Stimulated activated CD4-positive, alpha-beta T cell treated with anti-CD3 and anti-CD28 coated beads, Interleukin-1b, Interleukin-23, amount 100 ng/mL, for 1 hour (primary cell): ENCODE results near the gene SORBS2.
"Not testable (repeated sequence)": the region's sequence is repeated elsewhere in the genome, so short reads cannot be mapped to it uniquely, and the experiment has no call there.

Source experiments
- DNase-seq, 2 donors: peaks; one replicate each; pipeline ENCODE4 v3.0.0-alpha.2; 2020; ENCODE audit warnings: low read depth in 2 of 2

The SORBS2 gene

DNA sequence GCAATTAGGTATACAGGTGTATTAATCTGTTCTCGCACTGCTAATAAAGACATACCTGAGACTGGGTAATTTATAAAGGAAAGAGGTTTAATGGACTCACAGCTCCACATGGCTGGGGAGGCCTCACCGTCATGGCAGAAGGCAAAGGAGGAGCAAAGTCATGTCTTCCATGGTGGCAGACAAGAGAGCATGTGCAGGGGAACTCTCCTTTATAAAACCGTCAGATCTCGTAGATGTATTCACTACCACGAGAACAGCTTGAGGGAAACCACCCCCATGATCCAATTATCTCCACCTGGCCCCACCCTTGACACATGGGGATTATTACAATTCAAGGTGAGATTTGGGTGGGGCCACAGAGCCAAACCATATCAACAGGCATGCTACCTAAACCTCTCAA is 97.5 kb downstream of the SORBS2 start:
- DNase-seq = not testable (repeated sequence)

DNA sequence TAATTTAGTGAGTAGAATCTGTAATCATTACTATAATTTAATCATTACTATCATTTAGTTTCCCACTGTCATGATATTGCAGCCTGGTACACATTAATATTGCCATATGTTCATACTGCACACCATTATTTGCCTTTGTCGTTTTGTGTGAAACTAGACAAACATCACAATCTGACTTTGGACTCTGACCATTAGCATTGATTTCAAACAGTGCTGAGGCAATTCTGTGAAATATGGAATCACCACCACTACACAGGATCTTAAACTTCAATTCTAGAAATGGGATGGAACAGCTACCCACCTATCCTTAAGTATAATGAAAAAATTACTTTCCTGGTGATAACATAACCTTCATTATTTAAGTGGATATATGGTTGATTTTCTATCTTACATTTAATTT is 98.3 kb downstream of the SORBS2 start:
- DNase-seq = no peak

DNA sequence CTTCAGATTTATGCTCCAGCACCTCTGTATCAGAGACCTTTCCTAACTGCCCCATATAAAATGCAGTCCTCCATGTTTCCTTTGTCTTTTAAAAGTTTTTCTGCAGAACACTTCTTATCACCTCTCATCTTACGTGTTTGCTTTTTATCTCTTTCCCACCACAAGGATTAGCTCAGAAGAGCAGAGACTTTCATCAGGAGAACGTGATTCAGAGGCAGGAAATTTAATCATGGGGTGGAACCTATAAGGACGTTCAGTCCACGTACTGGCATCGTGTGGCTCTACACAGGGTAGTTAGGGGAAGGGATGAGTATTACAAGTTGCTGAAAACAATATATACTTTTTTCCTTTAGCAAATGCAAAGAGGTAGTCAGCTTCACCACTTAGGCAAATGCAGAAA is 98.7 kb downstream of the SORBS2 start:
- no peak for DNase-seq

DNA sequence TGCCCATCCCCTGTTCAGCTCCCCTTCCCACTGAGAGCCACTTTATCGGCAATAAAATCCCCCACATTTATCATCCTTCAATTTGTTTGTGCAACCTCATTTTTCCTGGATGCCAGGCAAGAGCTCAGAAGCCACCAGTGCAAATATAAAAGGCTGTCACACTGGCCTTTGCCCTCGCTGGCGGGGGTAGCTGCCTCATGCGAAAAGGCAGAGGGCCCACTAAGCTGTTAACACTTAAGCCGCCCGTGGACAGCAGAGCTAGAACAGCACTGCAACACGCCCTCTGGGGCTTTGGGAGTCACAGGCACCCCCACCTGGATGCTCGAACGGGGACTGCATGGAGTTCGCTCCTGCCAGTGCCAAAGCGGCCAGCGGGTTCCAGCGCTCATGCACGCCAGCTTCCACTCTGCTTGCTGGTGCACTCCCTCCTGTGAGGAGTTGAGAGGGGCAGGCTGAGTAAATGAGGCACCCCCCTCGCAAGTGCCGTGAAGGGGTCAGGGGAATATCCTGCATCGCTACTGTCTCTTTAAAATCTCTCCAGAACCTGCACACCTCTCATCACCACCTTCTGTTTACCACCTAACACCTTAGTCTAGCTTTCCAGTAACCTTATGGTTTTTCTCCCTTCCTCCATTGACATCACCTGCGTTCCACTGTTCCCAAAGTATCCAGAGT is 99.5 kb downstream of the SORBS2 start:
- DNase-seq = no peak

DNA sequence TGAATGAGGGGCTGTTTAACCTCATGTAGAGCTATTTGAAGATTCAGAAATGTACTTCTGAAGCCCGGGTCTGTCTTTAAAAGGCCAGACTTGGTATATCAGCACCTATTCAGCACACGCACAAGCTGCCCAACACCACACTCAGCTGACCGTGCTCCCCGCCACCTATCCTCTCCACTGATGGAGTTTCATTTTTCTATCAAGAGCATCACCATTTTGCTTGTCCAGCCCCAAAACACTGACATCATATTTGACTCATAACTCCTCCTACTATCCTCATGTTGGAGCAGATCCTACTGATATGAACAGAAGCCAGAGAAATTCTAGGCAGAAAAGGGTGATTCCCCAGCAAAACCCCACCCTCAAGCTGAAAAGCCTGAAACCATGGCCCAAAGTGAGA is 100.3 kb downstream of the SORBS2 start:
- no peak for DNase-seq

DNA sequence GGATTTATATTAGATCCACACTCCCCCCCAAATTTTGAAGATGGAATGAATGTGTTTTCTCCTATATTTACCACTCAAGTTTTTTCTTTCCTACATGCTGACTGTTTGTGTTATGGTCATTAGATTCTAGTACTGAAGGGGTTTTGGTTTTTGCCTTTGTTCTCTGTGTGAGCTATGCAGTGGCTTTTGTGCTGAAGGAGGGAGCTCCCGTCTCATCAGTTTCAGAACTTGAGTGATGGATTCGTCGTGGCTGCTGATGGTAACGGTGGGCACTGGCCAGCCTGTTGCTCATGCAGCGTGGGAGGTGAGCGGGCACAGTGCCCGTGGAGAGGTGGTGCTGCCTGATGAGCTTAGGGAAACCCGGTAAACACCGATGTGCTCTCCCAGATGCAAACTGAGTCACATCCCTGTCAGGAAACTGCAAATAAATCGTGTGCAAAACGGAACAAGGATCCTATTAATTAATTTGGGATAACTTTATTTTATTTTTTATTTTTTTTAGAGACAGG is 101.5 kb downstream of the SORBS2 start:
- no peak for DNase-seq

DNA sequence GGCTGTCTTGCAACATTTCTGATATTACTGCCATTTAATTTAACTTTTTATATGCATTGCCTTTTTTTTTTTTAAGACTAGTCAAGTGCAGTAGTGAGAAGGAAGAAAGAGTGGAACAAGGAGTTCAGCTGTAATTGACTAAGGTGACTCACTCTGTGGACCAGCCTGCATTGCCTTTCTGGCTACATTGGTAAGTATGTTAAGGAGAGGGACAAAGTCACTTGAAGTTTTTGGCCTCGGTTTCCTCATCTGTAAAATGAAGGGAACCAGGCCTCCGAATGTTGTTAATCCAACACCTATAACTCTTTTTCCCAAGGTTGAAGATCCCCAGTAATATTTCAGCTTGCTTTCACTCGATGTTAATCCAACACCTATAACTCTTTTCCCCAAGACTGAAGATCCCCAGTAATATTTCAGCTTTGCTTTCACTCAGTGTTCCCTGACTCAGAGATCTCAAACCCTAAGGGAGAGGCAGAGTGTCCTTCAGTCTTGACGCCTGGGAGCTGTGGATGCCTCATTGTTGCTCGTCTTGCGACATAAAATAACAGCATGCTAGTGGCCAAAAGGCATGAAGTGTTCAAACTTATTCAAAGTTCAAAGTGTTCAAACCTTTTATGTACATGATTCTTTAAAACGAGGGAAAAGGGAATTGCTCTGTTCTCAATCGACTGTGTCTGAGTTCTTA is 102.0 kb downstream of the SORBS2 start:
- DNase-seq = no peak

DNA sequence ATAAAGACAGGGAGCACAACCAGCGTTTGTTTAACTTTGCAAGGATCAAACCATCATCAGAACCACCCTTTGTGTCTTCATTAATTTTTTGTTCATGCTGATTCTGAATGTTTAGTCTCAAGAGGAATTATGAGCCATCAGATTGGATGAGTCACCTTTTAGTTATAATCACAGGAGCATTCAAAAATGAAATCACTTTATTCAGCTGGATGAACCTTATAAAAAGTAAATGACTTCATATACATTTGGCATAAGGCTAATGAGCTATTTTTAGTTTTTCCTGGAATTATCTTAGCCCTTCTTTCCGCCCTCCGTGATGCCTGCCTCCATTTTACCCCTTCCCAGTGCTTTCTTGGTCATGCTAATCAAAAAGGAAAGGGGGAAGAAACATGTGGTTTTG is 103.6 kb downstream of the SORBS2 start:
- no peak for DNase-seq

DNA sequence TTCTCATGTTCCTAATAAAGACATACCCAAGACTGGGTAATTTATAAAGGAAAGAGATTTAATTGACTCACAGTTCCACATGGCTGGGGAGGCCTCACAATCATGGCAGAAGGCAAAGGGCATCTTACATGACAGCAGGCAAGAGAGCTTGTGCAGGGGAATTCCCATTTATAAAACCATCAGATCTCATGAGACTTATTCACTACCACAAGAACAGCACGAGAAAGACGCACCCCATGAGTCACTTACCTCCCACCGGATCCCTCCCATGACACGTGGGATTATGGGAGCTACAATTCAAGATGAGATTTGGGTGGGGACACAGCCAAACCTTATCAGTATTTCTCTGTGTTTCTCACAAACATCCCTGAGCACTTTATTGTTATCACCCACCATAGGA is 104.4 kb downstream of the SORBS2 start:
- DNase-seq = not testable (repeated sequence)

DNA sequence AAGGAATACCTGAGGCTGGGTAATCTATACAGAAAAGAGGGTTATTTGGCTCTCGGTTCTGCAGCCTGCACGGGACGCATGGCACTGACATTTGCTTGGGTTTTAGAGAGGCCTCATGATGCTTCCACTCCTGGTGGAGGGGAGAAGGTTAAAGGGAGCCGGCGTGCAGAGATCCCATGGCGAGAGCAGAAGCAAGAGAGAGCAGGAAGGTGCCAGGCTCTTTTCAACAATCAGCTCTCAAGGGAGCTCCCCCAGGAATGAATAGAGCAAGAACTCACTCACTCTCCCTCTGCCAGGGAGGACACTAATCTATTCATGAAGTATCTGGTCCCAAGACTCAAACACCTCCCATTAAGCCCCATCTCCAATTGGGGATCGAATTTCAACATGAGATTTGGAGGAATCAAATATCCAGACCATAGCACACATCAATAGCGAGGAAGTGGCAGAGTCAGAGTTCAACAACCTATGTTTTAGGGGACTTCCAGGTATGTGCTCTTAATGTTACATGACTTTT is 109.8 kb downstream of the SORBS2 start:
- DNase-seq = no peak

DNA sequence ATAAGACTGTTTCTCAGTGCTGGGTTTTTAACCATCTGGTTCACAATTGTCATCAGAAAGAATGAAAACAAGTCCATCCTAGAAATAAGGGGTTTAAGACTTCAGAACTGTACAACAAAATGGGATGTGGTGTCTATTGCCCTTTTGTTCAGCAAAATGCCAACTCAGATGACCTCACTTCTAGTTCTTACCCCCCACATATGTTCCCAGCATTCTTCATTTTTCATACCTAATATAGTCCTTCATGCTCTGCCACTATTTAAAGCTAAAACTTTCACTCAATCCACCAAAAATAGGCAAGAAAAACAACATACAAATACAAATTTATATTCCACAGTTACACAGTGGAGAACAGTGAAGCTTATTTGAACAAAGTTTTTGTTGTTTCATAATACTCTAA is 111.4 kb downstream of the SORBS2 start:
- no peak for DNase-seq

DNA sequence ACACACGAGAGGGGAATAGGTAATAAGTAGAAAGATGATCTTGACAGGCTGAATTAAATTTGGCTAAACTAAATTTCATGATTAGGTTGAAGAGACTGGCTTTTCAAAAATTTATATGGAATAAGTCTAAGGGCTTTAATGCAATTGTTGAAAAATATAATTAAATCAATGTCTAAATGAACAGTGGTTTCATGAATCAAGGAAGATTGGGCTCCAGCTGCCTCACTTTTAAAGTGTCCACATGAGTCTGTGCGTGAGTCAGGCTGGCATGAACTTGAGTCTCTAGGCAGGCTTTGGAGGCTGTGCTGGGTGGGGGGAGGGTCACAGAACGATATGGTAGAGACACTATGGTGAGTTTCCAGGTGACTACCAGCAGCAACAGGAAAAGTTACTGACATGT is 111.9 kb downstream of the SORBS2 start:
- DNase-seq = no peak

DNA sequence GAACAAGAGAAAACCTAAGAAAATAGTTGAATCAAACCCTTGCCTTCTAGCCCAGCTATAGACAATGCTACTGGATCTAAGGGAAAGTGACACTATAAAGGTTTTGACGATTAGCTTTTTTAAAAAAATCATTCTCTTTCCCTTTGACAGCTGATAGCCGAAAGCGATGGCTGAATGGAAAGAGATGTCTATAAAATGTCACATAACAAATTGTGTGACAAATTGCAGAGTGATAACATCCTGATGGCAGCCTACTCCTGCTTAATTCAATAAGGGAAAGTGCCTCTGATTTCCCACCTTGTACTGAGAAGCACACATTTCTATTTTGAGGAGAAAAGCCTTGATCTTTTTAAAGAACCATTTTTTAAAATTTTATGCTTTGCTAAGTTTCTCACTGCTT is 114.5 kb downstream of the SORBS2 start:
- no peak for DNase-seq

DNA sequence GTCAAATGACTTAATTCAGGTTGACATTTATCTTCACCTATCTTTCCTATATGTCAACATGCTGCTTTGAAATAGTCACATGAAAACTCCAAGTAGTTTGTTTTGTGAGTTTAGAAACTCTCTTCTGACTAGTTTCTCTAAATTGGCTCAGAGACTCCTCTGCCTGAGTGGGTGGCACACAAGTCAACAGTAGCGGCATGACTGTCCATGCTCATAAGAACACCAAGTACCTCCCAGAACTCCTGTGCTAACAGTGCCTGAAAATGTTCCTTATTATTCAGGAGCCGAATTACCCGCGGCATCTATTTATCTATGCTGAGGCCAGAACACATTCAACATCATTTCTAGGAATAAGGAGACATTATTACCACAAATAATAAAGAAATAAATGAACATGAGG is 116.3 kb downstream of the SORBS2 start:
- DNase-seq = no peak

DNA sequence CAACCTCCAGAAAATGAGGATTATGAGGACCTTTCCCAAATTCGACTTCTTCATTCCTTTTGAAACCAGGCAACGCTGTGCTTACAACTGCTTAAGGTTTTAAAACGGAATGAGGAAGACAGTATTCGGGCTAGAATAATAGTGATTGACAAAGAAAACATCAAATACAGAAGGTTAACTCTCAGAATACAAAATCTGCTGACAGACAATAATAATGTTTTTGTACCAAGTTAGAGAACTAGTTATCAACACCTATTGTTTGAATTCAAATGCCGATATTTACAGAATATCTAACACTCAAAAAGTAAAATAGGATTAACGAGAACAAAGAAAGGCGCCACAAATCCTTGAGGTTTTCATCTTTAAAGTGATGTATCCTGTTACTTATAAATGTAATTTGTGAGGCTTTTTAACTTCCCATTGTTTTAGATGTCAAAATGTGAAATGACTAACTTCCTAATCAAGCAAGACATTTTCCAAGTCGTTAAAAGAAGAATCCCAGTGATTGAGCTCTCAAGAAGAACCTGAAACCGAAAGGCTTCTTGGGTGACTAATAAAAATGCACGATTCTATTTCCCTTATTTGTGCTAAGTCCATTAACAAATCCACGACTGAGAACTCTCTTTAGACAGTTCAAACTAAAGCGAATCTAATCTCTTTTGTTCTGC is 118.3 kb downstream of the SORBS2 start:
- no peak for DNase-seq

DNA sequence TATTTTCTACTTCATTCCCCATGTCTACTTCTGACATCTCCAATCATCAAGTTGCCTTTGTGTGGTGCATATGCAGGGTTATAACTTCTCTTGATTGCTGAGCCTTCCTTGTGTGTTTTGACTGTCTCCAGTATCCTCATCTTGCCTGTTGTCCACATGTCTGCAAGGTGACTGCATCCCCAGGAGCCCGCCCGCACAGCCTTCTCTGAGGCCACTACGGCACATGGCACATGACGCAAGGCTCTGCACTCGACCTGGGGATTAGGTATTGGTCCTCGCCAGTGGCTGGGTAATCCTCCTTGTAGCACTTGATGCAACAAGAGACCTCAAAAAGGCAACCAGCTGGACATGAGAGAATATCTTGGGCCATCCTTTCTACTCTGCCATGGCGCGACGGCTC is 122.6 kb downstream of the SORBS2 start:
- DNase-seq = no peak

DNA sequence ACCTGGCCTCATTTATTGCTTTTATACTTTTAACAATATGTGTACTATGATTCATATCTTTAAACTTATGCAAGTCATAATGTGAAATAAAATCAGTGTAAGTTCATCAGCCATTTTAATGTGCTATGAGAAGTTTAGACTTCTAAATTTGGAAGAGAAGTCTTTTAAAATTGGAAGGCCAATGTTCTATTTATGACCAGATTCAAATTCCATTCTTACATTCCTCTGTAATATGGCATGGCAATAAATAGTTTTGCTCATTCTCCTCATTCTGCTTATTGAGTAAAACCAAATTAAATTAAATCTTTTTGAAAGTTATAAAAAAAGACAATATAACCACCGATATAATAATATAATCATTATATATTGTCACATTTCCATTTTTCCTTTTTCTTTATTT is 126.2 kb downstream of the SORBS2 start:
- no peak for DNase-seq

DNA sequence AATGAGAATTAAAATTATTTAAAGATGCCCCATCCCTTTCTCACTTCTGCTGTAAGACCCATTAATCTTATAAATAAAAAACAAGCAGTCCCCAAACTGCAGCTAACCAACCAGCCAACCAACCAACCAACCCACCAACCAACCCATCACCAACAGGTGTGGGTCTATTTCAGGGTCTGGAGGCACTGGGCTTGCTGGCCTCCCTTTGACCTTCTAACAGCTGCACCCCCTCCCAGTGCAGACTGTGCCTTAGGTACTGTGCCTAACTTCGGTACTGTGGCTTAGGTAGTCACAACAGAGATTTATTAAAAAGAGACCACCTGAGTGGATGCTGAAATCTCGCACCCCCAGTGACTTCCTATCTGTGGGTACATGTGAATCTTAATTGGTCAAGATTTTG is 128.1 kb downstream of the SORBS2 start:
- DNase-seq = no peak

DNA sequence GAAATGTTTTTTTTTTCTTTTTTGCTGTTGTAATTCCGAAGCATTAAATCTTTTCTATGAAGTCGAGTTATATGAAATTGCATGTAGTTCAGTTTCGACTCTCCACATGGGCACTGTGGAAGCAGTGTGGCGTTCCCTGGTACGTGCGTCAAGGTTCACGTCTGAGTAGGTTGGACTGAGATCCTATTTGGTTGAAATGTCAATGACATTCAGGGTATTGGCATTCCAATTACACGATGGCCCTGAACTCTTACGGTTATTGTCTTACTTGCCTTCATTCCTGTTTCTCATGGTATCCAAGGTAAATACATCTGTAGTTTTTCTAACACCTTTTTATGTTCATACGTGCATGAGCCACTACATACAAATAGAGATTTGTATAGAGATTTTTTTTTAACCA is 128.8 kb downstream of the SORBS2 start:
- no peak for DNase-seq

DNA sequence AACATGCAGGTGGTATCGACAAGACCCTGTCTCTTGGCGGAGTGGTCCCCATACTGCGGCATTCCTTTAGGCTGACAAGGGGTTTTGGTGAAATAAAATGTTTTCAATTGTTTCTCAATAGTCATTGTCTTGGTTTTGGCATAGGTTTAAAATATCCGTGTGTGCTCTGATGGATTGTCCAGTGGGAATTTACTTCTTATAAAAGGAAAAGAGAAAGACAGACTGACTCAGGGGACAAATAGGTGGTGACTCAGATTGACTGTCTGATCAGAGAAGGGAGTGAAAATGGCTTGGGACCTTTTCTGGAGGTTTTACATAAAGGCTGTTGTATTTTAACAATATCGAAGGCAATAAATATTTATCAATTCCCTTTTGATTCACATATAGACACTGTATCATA is 129.8 kb downstream of the SORBS2 start:
- DNase-seq = no peak

DNA sequence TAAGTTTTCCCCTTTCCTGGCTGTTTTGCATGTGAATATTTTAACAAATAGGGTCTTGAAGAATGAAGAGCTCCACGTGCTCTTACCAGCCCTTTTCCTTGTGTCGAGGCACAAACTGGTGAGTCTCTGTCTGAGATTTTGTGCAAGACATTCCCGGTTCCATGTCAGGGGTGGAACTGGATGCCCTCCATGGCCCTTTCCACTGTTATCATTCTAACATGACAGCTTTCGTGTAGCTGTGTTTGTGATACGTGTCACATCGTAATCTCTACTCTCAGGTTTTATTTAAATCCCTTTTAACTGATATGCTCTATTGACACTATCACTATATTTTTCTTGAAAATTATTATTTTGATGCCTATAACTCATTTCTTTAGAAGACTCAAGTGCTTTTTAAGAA is 130.4 kb downstream of the SORBS2 start:
- no peak for DNase-seq

DNA sequence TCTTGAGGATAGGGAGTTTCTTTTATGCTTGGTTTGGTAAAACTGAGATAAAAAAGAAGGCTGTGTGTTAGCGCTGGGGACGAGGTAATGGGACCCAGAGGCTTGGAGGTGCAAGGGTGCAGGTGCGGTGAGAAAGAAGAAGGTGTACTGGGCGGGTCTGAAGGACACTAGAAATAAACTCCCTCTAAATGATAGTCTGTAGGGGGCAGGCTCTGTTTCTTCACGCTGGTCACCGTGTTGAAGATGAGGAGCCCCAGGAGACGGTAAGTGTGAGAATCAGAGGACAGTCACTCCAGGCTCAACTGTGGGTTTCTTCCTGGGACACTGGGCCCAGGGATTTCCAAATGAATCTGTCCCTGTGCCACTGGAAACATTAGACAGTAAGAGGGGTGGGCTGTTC is 131.4 kb downstream of the SORBS2 start:
- DNase-seq = no peak

DNA sequence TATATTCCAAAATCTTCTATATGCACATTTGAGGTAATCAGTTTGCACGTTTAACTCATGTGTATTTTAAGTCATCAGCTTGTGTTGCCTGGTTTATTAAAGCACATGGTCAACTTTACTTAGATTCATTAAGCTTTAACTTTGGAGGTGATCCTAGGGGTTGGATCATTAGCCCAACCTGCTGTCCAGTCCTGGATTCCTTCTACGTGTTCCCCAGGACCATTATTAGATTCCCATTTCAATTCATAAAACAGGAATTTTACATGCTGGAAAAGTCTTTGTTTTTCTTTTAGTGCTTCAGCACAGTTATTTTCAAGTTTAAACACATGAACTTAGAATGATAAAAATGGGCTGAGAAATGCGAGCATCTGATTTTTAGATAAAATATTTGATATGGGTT is 132.5 kb downstream of the SORBS2 start:
- no peak for DNase-seq
